ENCODE measurements around the gene ITPRIPL1.
"Not testable (repeated sequence)": the region's sequence is repeated elsewhere in the genome, so short reads cannot be mapped to it uniquely, and the experiment has no call there.

The ITPRIPL1 gene, protein sequence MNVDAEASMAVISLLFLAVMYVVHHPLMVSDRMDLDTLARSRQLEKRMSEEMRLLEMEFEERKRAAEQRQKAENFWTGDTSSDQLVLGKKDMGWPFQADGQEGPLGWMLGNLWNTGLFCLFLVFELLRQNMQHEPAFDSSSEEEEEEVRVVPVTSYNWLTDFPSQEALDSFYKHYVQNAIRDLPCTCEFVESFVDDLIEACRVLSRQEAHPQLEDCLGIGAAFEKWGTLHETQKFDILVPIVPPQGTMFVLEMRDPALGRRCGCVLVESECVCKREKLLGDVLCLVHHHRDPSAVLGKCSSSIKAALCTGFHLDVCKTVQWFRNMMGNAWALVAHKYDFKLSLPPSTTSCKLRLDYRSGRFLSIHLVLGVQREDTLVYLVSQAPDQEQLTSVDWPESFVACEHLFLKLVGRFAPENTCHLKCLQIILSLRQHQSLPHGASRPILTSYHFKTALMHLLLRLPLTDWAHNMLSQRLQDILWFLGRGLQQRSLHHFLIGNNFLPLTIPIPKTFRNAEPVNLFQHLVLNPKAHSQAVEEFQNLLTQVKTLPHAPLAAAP

DNA sequence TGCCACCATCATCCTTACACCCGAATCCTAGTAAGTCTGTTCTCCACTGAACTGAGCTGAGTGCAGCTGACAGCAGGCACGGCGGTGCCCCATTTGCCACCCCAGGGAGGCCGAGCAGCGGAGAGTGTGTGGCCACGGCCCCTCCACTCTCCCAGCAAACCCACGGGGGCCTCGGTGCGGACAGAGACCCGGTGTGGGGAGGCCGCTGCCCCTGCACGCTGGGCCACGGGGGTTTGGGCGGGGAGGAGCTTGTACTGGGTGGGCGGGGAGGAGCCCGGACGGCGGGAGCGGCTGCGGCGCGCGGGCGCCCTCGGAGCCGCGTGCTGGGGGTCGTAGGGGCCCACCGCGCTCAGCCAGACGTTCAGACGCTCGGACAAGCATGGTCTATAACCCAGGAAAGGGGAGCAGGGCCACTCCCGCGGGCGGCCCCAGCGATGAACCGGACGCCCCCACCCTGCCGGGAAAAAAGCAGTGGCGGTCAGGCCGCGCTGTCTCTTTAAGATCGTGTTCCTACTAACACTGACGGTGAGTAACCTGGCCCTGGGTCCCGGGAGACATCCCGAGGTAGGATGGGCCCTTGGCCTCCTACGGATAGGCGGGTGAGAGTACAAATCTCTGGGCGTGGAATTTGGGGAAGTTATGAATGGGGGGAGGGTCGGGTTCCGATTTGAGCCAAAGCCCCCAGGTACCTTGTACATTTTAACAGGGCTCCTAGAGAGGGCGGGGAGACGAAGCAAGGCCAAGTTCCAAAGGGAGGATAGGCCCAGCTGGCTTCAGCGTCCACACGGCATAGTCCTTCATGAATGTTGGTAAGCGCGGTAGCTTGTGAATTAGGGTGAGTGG lies at the start of gene ITPRIPL1:
Gene ITPRIPL1 (plus strand): TSS at position 277 of the 843 bp plus-strand sequence. CDS start 523 bp downstream, at position 800.
- DNase-seq: peak; percentile 29 to 43

DNA sequence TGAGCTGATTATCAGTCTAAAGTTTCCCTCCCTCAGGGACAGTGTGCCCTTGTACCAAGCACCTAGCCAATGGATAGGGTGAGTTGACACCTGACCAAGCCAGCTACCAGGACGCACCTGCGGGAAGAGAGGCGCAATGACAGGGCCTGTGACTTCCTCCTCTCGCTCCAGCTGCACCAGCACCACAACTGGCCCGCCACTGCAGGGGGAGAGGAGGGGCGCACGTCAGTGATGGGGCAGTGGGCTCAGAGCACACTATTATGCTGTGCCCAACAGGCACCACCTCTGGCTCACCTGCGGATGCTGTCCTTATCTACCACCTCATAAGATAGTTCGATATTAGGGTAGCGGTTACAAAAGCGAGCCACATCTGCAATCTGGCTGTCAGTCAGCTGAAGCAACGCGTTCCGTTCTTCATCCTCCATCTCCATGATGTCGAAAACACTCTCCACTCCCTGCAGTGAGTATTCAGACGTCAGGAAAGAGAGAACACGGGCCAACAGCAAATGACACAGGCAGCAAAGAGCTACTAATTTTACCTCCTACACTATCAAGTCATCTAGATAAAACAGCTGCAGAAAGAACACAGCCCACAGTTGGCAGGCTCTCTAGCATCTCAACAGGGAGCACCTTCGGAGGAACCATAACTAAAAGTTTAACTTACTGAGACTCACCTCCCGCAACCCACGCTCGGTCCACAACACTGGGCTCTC lies 48.2 kb upstream of the ITPRIPL1 start:
- no peak for DNase-seq

DNA sequence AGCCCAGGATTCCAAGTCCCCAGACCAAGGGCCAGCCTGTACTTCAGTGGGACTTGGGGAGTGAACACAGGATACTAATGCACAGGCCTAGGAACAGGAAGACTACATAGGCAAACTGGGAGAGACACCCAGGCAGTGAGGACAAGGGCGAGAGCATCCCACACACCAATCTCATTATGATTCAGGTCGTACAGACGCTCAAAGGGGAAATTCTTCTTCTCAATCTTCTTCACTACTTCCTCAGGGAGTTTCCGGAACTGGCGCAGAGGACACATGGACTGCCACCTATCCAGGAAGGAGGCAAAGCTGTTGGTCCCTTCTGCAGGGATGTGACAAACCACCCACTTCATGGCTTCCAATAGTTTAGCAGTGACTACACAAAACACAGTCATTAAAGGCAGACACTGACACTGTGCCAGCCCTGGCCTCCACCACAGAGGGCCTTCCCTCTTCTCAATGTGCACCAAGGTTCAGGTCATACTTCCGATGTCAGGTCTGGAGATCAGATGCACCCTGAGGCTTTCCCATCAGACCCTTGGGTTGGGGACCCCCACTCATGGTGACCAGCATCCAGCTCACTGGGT lies 37.8 kb upstream of the ITPRIPL1 start:
- DNase-seq: no peak

DNA sequence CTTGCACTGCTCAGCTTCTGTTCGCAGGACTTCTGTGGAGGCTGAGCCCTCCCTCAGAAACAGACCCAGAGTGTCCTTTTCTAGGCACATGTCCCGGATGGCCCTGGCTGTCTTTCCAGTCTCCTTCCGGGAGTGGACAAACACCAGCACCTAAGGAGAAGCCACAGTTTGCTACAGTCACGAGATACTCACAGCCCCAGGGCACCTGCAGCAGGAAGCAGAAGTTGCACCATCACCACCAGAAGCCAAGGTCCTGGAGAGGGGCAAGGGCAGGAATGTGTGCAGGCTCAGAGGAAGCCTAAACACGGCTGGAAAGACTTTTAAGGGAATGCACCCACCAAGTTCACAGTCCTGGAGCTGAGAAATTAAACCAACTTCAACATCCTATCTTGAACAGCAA lies 33.4 kb upstream of the ITPRIPL1 start:
- no peak for DNase-seq

DNA sequence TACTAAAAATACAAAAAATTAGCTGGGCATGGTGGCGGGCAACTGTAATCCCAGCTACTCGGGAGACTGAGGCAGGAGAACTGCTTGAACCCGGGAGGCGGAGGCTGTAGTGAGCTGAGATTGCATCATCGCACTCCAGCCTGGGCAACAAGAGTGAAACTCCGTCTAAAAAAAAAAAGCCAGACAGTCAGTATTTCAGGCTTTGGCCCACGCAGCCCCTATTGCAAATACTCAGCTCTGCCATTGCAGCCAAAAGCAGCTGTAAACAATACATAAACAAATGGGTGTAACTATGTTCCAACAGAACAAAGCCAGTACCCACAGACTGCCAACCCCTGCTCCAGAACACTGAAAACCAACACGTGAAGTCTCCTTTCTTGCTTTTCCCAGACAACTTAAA lies 30.8 kb upstream of the ITPRIPL1 start:
- DNase-seq: not testable (repeated sequence)

DNA sequence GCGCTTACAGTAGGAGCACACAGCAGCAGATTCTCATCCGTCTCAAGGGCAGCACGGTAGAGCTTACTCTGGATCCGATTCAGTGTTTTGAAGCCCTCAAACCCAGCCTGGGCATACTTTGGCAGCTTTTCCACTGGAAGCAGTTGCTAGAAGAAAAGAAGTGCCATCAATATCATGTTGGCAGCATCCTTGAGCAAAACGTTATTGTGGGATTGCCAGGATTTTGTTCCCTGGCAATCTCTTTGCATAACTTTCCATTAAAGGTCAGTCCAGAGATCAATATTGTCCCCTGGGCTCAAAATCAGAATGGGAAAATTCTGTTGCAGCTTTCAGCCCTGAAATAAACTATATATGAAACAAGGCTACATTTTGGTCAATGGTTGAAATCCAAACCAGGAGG lies 28.2 kb upstream of the ITPRIPL1 start:
- DNase-seq: no peak

DNA sequence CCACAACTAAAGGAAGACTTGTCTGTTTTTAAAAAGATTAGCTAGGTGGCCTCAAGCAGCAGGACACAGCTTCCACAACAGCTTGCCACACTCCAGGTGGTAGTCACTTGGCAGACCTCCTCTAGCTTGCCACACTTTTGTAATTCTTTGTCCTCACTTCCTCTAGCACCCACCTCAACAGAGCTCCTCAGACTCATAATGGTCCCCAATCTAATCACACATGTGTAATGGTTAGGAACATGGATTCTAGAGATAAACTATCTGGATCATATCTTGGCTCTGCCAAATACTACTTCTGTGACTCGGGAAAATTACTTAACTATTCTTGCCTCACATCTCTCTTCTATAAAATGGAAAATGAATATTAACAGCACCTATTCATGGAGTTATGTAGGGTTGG lies 23.3 kb upstream of the ITPRIPL1 start:
- DNase-seq: no peak

DNA sequence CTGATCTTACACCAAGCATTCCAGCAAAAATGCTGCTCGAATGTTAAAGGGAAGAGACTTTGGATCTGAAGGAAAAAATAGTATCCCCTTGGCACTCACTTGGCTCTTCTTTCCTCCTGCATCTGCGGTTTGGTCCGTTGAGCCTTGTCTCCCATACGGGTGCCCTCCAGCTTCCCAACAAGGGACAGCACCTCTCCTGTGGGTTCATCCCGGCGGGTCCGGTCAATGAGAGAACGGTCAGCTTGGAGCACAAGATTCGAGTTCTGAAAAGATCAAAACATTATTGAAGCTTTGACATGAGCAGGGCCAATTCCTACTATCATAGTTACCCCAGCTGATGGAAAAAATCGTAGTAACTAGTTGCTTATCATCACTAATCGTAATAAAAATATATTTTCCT lies 20.5 kb upstream of the ITPRIPL1 start:
- no peak for DNase-seq

DNA sequence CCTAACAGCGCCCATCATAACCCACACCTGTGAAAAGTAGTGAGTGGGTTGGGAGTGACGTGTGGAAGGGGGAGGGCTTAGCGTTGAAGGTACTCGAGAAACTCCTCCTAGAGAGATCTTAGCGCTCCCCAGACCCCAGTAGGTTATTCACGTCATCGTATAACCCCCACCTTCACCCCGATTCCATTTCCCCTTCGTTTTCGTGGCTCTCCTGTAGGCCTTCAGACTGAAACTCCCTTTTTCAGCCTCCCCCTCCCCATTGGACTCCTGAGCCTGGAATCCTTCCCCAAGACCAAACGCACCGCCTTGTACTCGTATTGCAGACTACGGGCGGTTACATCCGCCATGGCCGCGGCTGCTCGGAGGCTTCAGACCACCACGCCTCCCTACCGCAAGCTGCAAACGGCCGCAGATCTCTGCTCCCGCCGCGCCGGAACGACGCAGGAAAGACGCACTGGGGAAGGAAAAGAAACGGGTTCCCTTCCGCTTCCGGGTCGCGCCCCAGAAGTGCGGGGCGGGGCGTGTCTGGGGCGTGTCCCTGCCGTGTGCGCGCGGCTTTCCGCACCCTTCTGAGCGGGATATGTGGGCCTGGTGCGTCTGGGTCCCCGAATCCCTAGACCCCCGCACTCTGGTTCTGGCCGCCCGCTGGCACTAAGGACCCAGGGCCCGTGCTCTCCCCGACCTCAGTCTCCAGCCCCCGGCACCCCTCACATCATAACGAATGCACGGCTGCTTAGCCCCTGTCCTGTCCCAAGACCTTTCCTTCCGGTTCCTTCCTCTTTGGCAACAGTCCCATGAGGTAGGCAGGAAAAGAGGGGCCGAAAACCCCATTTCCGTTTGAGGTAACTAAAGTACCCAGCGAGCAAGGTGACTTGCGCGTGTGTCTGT lies 19.8 kb upstream of the ITPRIPL1 start, which contains the start of gene SNRNP200:
Gene SNRNP200 (minus strand): TSS at position 456 of the 888 bp plus-strand sequence. CDS start 109 bp downstream, at position 347.
- DNase-seq: peak; percentile 87 to 88

DNA sequence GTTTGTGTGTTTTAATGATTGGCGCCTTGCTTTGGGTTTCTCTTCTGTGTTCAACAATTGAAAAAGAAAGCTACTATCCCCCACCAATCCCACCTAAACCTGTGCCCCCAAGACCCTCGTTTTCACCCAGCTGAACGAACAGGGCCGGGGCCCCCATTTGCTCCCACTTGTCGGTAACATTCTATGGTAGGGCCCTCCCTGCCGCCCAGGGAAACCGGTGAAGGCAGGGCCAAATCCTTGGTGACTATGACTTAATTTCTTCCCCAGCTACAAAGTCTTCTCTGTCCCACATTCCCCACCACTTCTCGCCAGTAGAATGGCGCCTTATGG lies 19.2 kb upstream of the ITPRIPL1 start:
- DNase-seq: no peak

DNA sequence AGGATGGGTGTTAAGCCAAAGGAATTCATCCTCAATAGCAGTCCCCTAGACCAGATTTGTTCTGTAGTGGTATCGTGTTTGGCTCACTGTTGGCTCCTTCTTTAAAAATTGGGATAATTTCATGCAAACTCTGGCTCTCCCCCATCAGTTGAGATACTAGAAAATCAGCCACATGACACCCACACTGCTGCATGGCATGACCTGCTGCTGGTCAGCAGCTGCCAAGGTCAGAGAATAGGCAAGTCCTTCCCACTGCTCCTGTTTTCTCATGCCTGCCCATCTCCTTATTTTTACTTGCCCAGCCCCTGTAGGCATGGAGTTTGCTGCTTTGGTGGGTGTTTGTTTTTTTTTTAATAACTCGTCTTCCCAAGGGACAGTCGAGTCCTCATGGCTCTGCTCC lies 18.7 kb upstream of the ITPRIPL1 start:
- DNase-seq: no peak

DNA sequence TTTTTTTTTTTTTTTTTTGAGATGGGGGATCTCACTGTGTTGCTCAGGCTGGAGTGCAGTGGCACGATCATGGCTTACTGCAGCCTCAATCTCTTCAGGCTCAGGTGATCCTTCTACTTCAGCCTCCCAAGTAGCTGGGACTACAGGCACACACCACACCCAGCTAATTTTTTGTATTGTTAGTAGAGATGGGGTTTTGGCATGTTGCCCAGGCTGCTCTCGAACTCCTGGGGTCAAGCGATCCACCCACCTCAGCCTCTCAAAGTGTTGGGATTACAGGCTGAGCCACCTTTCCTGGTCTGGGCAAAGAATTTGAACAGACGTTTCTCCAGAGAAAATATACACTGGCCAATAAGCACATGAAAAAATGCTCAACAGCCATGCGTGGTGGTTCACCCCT lies 16.9 kb upstream of the ITPRIPL1 start:
- peak in 1 of 2 experiments; percentile 10 for DNase-seq

DNA sequence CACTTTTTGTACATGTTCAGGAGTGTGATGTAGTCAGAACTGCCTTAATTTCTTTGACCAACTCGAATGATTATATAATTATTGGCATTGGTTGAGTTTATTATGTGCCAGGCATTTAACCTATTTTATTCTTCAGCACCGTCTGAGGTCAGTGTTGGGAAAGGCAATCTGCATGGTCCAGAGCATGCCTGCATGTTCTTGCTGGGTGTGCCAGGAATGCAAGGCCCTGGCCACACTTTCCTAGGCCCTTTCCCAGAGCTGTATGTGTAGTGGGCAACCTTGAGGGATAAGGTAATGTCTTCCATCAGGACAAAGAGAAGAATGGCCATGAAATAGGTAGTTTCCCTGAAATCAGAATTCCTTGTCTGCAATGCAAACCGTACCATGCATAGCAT lies 10.1 kb upstream of the ITPRIPL1 start:
- no peak for DNase-seq

DNA sequence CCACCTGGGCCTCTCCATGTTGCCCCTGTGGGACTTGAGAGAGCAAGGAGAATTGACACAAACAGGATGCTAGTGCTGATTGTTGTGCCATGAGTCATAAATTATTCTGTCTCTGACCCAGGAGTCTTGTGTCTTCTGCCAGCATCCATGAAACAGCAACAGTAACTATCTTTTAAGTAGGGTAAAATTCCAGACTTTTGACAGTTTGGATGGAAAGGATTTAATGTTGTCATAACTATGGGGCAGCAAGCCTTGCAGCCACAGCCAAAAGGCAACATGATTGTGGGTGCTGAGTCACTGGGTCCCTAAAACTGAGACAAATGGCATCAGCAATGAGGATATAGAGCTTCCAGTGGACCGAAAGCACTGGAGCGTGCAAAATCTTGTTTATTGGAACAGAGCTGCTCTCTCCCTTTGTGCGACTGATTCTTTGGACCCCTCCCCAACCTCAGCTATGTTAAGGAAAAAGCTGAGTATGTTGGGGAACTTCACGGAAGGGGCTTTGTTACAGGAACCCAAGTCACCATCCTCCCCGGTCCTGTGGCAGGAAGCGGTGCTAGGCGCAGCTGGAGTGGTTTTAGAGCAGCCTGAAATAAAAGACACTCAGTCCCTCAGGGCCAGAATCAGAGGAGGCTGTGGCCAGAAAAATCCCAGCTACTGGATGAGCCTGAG lies 9.6 kb upstream of the ITPRIPL1 start:
- no peak for DNase-seq

DNA sequence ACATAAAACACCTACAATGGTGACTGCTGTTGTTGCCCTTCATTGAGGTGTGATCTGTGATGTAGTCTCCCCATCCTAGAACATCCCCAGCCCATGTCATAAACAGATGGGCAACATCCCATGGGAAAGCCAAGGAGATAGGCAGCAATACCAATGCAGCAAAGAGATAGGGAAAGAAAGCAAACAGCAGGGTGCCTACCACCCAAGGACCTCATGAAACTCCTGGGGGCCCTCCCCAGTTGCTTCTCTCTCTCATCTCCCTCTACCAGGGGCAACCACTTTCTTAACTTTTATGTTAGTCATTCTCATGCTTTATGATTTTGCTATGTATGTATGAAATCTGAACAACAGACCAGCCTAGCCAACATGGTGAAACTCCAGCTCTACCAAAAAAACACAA lies 8.1 kb upstream of the ITPRIPL1 start:
- no peak for DNase-seq

DNA sequence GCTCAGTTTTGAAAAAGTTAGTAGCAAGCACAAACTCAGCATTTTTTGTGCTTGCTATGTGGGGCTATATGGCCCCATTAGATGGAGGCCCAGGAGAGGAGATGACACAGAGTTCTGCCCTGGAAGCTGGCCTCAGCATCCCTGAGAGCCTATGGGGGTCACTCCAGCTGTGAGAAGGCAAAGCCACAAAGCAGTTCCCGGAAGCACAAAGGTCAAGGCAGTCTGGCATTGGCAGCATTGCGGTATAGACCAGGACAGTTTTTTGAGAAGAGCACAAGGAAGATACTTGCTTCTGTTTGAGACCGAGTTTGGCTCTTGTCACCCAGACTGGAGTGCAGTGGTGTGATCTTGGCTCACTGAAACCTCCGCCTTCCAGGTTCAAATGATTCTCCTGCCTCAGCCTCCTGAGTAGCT lies 7.5 kb upstream of the ITPRIPL1 start:
- DNase-seq: no peak

DNA sequence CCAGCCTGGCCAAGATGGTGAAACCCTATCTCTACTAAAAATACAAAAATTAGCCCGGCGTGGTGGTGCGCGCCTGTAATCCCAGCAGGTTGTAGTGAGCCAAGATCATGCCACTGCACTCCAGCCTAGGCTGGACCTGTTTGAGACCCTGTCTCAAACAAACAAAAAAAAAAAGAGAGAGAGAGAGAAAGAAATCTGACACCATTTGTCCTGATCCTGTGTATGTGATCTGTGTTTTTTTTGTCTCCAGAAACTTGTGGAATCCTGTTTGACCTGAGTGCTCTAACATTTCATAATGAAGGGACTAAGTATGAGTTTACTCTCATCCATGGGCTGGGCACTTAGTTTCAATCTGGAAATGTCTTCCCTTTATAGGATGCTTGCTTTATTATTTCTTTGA lies 6.4 kb upstream of the ITPRIPL1 start:
- no peak for DNase-seq

DNA sequence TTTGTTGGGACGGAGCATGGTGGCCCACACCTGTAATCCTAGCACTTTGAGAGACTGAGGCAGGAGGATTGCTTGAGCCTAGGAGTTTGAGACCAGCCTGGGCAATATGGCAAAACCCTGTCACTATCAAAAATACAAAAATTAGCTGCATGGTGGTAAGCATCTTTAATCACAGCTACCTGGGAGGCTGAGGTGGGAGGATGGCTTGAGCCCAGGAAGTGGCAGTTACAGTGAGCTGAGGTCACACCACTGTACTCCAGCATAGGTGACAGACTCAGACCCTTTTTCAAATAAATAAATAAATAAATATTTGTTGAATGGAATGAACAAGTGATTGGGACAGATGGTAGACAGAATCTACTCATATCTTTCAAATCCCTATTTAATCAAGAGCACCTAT lies 5.7 kb upstream of the ITPRIPL1 start:
- no peak for DNase-seq

DNA sequence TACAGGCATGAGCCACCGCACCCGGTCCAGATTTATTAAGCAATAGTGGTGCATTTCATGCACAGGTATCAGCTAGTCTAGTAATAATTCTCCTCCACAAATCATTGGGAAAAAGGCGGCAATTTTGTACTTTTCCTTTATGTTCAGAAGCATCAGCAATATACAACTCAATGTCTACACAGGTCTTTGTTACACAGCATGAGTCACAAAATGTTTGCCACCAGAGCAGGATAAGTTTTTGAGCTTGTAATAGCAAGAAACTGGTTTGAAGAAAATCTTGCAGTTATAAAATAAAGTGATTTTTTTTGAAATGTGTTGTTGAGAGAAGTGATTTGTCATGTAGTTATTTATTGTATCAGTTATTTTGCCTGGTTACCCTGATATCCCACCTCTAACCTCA lies 4.8 kb upstream of the ITPRIPL1 start:
- DNase-seq: no peak

DNA sequence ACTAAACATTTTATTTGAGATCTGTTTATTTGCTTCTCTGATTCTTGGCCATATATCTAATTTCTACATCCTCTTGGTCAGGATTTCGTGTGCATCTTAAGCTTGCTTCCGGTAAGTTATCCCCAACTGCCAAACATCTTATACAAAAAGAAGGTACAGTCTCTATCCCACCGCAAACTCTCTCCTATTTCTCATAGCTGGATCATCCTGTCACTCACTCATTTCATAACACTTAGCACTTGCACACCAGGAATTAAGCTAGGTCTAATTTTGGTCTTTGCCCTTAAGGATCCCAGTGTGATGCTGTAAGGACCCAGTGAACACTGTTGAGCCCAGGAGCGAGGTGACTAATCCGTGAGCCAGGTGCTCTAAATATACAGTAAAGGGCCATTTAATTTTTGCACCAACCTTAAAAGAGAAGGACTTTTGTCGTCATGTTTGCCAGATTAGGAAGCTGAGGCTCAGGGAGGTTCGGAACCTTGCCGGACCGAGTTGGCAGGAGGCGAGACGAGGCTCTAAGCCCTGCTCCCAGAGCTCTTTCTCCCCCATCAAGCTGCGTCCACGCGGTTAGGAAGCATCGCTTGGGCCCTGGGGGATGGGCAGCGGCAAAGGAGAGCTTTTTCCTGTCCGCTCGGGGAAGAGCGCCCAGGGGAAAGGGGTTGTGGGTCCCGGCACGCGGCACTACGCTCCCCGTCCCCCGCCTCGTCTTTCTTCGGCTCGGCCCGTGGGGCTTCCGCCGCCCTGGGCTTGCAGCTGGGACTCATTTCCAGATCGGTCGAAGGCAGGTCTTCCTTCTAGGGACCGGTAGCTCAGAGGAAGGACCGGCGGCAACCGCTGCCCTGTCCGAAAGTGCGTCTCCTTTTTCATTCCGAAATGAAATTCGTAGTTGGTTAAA lies 4.1 kb upstream of the ITPRIPL1 start:
- DNase-seq: peak; percentile 41 to 67
